Measurements from ENCODE around the gene CNN2.

The CNN2 gene

DNA sequence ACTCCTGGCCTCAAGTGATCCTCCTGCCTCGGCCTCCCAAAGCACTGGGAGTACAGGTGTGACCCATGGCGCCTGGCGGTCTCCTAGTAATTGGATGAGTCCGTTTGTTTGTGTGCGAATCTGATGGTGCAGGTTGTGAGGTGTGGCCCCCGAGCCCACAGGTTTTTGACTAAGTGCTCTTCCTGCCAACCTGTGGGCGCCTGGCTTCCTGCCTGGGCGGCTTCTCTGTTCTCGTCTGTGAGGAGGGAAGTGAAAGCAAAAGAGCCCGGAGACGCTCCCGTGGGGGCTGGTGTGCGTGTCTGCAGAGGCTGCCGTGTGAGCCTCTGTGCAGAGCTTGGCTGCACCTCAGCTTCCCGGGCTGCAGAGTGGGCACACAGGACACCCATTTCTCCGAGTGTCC lies 50.5 kb downstream of the CNN2 start:
- no peak overlapping the region for H3K4me3 ChIP-seq (ENCODE audit: severe bottlenecking)
- H3K4me1 ChIP-seq (ENCODE audit: insufficient read depth, poor library complexity, severe bottlenecking): peaks cover 3% of the 10 kb centered on the region
- TF ChIP-seq, protein P1, sequence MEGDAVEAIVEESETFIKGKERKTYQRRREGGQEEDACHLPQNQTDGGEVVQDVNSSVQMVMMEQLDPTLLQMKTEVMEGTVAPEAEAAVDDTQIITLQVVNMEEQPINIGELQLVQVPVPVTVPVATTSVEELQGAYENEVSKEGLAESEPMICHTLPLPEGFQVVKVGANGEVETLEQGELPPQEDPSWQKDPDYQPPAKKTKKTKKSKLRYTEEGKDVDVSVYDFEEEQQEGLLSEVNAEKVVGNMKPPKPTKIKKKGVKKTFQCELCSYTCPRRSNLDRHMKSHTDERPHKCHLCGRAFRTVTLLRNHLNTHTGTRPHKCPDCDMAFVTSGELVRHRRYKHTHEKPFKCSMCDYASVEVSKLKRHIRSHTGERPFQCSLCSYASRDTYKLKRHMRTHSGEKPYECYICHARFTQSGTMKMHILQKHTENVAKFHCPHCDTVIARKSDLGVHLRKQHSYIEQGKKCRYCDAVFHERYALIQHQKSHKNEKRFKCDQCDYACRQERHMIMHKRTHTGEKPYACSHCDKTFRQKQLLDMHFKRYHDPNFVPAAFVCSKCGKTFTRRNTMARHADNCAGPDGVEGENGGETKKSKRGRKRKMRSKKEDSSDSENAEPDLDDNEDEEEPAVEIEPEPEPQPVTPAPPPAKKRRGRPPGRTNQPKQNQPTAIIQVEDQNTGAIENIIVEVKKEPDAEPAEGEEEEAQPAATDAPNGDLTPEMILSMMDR (IDR thresholded peaks at IDR 0.05; ENCODE audit: poor library complexity, severe bottlenecking): no peak
- ATAC-seq (ENCODE audit: low read depth) (peak; percentile 30; the same call in 2 of the 3 replicates), DNase-seq (ENCODE audit: low spot score) (peak; percentile 62)
- H3K9me3 ChIP-seq (ENCODE audit: severe bottlenecking): no peaks in the 10 kb centered on the region
- H3K36me3 ChIP-seq (ENCODE audit: low read depth): no peaks in the 10 kb centered on the region
- no peak overlapping the region for H3K27ac ChIP-seq (ENCODE audit: poor library complexity, severe bottlenecking)
- H3K27me3 ChIP-seq (ENCODE audit: insufficient read depth, poor library complexity, severe bottlenecking): no peaks in the 10 kb centered on the region

DNA sequence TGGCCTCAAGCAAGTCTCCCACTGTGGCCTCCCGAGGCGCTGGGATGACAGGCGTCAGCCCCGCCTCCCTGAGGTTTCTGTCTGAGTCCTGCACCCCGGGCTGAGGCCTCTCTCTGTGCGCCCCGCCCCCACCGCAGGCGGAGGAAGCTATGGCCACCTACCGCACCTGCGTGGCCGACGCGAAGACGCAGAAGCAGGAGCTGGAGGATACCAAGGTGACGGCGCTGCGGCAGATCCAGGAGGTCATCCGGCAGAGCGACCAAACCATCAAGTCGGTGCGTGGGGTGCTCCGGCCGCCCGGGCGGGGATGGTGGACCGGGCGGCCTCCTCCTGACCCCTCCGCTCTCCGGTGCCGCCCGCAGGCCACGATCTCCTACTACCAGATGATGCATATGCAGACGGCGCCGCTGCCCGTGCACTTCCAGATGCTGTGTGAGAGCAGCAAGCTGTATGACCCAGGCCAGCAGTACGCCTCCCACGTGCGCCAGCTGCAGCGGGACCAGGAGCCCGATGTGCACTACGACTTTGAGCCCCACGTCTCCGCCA lies 53.2 kb downstream of the CNN2 start:
- TF ChIP-seq, protein P1 (IDR thresholded peaks at IDR 0.05; ENCODE audit: poor library complexity, severe bottlenecking): no peak
- ATAC-seq (ENCODE audit: low read depth) (no peak), DNase-seq (ENCODE audit: low spot score) (peak; percentile 63)
- Histone ChIP-seq H3K27ac (ENCODE audit: poor library complexity, severe bottlenecking) (no peak overlapping the region), H3K4me3 (ENCODE audit: severe bottlenecking) (no peak overlapping the region), H3K36me3 (ENCODE audit: low read depth) (no peaks in the 10 kb centered on the region), H3K27me3 (ENCODE audit: insufficient read depth, poor library complexity, severe bottlenecking) (no peaks in the 10 kb centered on the region), H3K9me3 (ENCODE audit: severe bottlenecking) (no peaks in the 10 kb centered on the region), H3K4me1 (ENCODE audit: insufficient read depth, poor library complexity, severe bottlenecking) (peaks cover 3% of the 10 kb centered on the region)

DNA sequence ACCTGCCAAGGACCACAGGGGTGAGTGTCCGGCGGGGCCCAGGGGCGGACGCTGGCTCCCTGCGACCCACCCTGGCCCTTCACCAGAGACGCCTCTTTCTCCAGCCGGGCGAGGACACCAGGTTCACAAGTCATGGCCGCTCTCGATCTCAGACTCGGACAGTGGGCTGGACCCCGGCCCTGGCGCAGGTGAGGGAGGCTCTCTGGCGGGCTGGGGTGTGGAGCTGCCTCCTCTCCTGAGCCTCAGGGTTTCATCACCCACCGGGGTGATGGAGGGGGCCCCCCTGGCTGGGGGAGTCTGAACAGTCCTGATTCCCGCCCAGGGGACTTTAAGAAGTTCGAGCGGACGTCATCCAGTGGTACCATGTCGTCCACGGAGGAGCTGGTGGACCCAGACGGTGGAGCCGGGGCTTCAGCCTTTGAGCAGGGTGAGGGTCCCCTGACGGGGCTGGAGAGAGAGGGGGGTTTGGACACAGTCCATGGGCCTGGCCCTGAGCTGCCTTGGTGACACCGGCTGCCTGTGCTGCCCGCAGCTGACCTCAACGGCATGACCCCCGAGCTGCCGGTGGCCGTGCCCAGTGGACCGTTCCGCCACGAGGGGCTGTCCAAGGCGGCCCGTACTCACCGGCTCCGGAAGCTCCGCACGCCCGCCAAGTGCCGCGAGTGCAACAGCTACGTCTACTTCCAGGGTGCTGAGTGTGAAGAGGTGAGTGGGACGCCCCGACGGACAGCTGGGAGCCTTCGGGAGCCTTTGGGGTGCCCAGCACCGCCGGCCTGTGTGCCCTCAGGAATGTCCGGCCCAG lies 54.2 kb downstream of the CNN2 start:
- TF ChIP-seq, protein P1 (IDR thresholded peaks at IDR 0.05; ENCODE audit: poor library complexity, severe bottlenecking): no peak
- no peaks in the 10 kb centered on the region for H3K36me3 ChIP-seq (ENCODE audit: low read depth)
- peak; percentile 65 for DNase-seq (ENCODE audit: low spot score)
- no peaks in the 10 kb centered on the region for H3K9me3 ChIP-seq (ENCODE audit: severe bottlenecking)
- H3K27ac ChIP-seq (ENCODE audit: poor library complexity, severe bottlenecking): no peak overlapping the region
- no peak overlapping the region for H3K4me3 ChIP-seq (ENCODE audit: severe bottlenecking)
- no peak for ATAC-seq (ENCODE audit: low read depth)
- peaks cover 3% of the 10 kb centered on the region for H3K4me1 ChIP-seq (ENCODE audit: insufficient read depth, poor library complexity, severe bottlenecking)
- no peaks in the 10 kb centered on the region for H3K27me3 ChIP-seq (ENCODE audit: insufficient read depth, poor library complexity, severe bottlenecking)

DNA sequence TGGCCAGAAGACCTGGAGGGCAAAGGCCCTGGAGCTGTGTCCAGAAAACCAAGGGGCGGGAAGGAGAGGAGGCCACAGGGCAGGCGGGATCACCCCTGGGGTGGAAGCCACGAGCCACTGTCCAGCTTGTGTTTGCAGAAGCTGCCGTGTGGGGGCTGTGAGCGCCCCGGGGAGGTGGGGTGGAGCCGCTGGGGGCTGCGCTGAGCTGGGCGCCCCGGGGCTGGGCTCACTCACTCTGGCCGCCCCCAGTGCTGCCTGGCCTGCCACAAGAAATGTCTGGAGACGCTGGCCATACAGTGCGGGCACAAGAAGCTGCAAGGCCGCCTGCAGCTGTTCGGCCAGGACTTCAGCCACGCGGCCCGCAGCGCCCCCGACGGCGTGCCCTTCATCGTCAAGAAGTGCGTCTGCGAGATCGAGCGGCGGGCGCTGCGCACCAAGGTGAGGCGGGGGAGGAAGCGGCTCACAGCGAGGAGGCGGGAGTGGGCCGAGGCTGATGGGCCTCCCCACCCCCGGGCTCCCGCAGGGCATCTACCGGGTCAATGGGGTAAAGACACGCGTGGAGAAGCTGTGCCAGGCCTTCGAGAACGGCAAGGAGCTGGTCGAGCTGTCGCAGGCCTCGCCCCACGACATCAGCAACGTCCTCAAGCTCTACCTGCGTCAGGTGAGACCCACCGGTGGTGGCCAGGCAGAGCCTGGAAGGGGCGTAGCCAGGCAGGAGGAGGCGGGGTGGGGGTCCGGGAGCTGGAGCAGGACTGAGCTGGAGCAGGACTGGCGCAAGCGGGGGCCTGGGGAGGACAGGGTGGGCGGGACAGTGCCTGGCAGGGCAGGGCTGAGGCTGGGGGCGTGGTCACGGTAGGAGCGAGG lies 55.1 kb downstream of the CNN2 start:
- Histone ChIP-seq H3K4me1 (ENCODE audit: insufficient read depth, poor library complexity, severe bottlenecking) (peaks cover 3% of the 10 kb centered on the region), H3K36me3 (ENCODE audit: low read depth) (no peaks in the 10 kb centered on the region), H3K27ac (ENCODE audit: poor library complexity, severe bottlenecking) (peak overlapping the region; percentile 16), H3K9me3 (ENCODE audit: severe bottlenecking) (no peaks in the 10 kb centered on the region), H3K4me3 (ENCODE audit: severe bottlenecking) (no peak overlapping the region), H3K27me3 (ENCODE audit: insufficient read depth, poor library complexity, severe bottlenecking) (no peaks in the 10 kb centered on the region)
- DNase-seq (ENCODE audit: low spot score) (peak; percentile 53), ATAC-seq (ENCODE audit: low read depth) (no peak; the same call in 2 of the 3 replicates)
- TF ChIP-seq, protein P1 (IDR thresholded peaks at IDR 0.05; ENCODE audit: poor library complexity, severe bottlenecking): no peak

All from RWPE2 (cell line).